ENCODE results near the gene TFIP11. TPM values are rescaled to one million over a fixed set of nuclear protein-coding genes. Genes with fewer than 3 reads are reported as not detected.

Gene TFIP11
- total and polyA plus RNA-seq, 9 of the 15 experiments (the other 6 are each of a cell fraction or from before 2014, with no cell fraction given): 11.5 to 38.1 (median 25.2) TPM

DNA sequence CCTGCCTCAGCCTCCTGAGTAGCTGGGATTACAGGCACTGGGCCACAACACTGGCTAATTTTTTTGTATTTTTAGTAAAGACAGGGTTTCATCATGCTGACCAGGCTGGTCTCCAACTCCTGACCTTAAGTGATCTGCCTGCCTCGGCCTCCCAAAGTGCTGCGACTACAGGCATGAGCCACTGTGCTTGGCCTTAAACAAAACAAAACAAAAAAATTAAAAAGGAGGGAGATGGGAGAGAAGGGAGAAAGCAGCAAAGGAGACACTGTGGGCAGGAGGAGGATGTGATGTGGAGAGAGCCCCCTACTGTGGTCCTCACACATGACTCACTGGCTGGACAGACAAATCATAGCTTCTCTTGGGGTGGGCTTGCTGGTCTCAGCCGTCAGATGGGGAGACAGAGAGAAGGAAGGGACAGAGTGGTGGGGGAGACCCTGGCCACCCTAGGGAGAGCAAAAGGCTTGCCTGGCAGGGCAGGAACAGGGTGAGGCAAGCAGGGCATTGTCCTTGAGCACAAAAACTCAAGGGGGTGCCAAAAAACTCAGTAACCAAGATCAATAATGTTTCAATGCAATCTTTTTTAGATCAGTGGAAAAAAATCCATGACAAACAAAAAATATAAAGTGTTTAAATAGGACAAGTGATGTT lies 46.1 kb upstream of the TFIP11 start:
- H3K27ac ChIP-seq (ENCODE audit: extremely low read depth, low read depth, low read length): no peak overlapping the region
- no peak overlapping the region for H3K9ac ChIP-seq (ENCODE audit: insufficient read depth in 1 of 2, low read depth in 2 of 2, low read length in 2 of 2)
- no TSS peak for BruUV-seq (replicated peaks)
- CTCF ChIA-PET (ENCODE audit: low intra/inter-chr PET ratio): no interaction called here
- in situ Hi-C loops (cut with MboI): no loop called here
- H2AFZ ChIP-seq (ENCODE audit: low read depth, low read length): no peak overlapping the region
- H3K9me1 ChIP-seq (ENCODE audit: control insufficient read depth, insufficient read depth, low read length): peaks cover 5% of the 10 kb centered on the region
- 70% methylated on average over 1 of the region's 3 CpGs for WGBS (ENCODE audit: insufficient coverage, low coverage, missing lambda C conversion rate)
- no peak overlapping the region for H3K4me2 ChIP-seq (ENCODE audit: insufficient read depth, low read length)
- H3K27me3 ChIP-seq (ENCODE audit: control insufficient read depth in 2 of 2, insufficient read depth in 2 of 2, low read length in 2 of 2): no peaks in the 10 kb centered on the region
- ATAC-seq: no peak
- H4K20me1 ChIP-seq (replicated peaks; ENCODE audit: control insufficient read depth, insufficient read depth, low read length): peaks cover 29% of the 10 kb centered on the region
- intact Hi-C loops (cut with micrococcal nuclease): no loop called here
- peaks cover 92% of the 10 kb centered on the region for H3K79me2 ChIP-seq (ENCODE audit: control insufficient read depth, insufficient read depth, low read length)
- H3K36me3 ChIP-seq (ENCODE audit: control insufficient read depth, insufficient read depth, low read length): peaks cover 53% of the 10 kb centered on the region
- no peak overlapping the region for H3K4me3 ChIP-seq
- POLR2A ChIA-PET: interaction anchor here (0.8 to 1.3 kb wide), 3 partner anchors 14 to 114 kb away, joined by 3 read pairs; partner anchors contain the start of genes HPS4 and SRRD
- no peak for TF ChIP-seq ZNF57 (CRISPR knock-in tag; IDR thresholded peaks at IDR 0.05)
- no peak for FAIRE-seq
- H3K4me1 ChIP-seq (replicated peaks in 1 of 2; ENCODE audit: control insufficient read depth in 2 of 2, insufficient read depth in 2 of 2, low read length in 2 of 2): peaks cover 0 to 9% of the 10 kb centered on the region in 2 experiments; a peak in 3 of 5 replicates
- no peaks in the 10 kb centered on the region for H3K9me3 ChIP-seq (replicated peaks; ENCODE audit: control insufficient read depth, insufficient read depth, low read depth, low read length)
- no peak for DNase-seq (ENCODE audit: extremely low read depth in 1 of 4, low spot score in 3 of 4)

DNA sequence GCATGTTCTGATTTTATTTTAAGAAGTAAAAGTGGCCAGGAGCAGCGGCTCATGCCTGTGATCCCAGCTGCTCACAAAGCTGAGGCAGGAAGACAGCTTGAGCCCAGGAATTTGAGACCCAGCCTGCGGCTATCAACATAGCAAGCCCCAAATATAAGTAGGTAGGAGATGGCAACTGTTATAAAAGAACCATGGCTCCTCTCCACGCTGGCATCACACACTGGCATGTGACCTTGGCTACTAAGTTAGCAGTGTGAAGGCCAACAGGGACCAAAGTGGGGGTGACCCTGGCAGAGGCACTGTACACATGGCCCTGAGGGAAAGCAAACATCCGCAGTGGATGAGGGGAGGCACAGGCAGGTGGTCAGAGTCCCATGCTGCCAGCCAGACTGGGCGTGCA lies 44.6 kb upstream of the TFIP11 start:
- H3K4me2 ChIP-seq (ENCODE audit: insufficient read depth, low read length): no peak overlapping the region
- no peaks in the 10 kb centered on the region for H3K9me3 ChIP-seq (replicated peaks; ENCODE audit: control insufficient read depth, insufficient read depth, low read depth, low read length)
- intact Hi-C loops (cut with micrococcal nuclease): no loop called here
- no peak overlapping the region for H2AFZ ChIP-seq (ENCODE audit: low read depth, low read length)
- H3K9me1 ChIP-seq (ENCODE audit: control insufficient read depth, insufficient read depth, low read length): peaks cover 7% of the 10 kb centered on the region
- ChIA-PET POLR2A (no interaction called here), CTCF (ENCODE audit: low intra/inter-chr PET ratio) (no interaction called here)
- FAIRE-seq (no peak), DNase-seq (ENCODE audit: extremely low read depth in 1 of 4, low spot score in 3 of 4) (no peak), ATAC-seq (no peak)
- peaks cover 92% of the 10 kb centered on the region for H3K79me2 ChIP-seq (ENCODE audit: control insufficient read depth, insufficient read depth, low read length)
- no TSS peak for BruUV-seq (replicated peaks)
- no peak overlapping the region; a peak in 1 of 4 replicates for H3K9ac ChIP-seq (ENCODE audit: insufficient read depth in 1 of 2, low read depth in 2 of 2, low read length in 2 of 2)
- in situ Hi-C loops (cut with MboI): no loop called here
- no peaks in the 10 kb centered on the region for H3K27me3 ChIP-seq (ENCODE audit: control insufficient read depth in 2 of 2, insufficient read depth in 2 of 2, low read length in 2 of 2)
- no peak overlapping the region for H3K4me3 ChIP-seq
- H3K36me3 ChIP-seq (ENCODE audit: control insufficient read depth, insufficient read depth, low read length): peaks cover 51% of the 10 kb centered on the region
- 100% methylated on average over 4 of the region's 5 CpGs for WGBS (ENCODE audit: insufficient coverage, low coverage, missing lambda C conversion rate)
- H3K4me1 ChIP-seq (replicated peaks in 1 of 2; ENCODE audit: control insufficient read depth in 2 of 2, insufficient read depth in 2 of 2, low read length in 2 of 2): peaks cover 0 to 8% of the 10 kb centered on the region in 2 experiments; a peak in 3 of 5 replicates
- H4K20me1 ChIP-seq (replicated peaks; ENCODE audit: control insufficient read depth, insufficient read depth, low read length): peaks cover 31% of the 10 kb centered on the region
- no peak overlapping the region for H3K27ac ChIP-seq (ENCODE audit: extremely low read depth, low read depth, low read length)
- no peak for TF ChIP-seq PURB (CRISPR knock-in tag; IDR thresholded peaks at IDR 0.05; ENCODE audit: low read depth)
- TF ChIP-seq ZNF165 (CRISPR knock-in tag; IDR thresholded peaks at IDR 0.05; ENCODE audit: borderline replicate concordance): no peak
- TF ChIP-seq KLF1 (tag; IDR thresholded peaks at IDR 0.05): no peak
- TF ChIP-seq, protein P1, sequence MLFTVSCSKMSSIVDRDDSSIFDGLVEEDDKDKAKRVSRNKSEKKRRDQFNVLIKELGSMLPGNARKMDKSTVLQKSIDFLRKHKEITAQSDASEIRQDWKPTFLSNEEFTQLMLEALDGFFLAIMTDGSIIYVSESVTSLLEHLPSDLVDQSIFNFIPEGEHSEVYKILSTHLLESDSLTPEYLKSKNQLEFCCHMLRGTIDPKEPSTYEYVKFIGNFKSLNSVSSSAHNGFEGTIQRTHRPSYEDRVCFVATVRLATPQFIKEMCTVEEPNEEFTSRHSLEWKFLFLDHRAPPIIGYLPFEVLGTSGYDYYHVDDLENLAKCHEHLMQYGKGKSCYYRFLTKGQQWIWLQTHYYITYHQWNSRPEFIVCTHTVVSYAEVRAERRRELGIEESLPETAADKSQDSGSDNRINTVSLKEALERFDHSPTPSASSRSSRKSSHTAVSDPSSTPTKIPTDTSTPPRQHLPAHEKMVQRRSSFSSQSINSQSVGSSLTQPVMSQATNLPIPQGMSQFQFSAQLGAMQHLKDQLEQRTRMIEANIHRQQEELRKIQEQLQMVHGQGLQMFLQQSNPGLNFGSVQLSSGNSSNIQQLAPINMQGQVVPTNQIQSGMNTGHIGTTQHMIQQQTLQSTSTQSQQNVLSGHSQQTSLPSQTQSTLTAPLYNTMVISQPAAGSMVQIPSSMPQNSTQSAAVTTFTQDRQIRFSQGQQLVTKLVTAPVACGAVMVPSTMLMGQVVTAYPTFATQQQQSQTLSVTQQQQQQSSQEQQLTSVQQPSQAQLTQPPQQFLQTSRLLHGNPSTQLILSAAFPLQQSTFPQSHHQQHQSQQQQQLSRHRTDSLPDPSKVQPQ (CRISPR knock-in tag; IDR thresholded peaks at IDR 0.05; ENCODE audit: borderline replicate concordance): no peak
- TF ChIP-seq ZNF212 (CRISPR knock-in tag; IDR thresholded peaks at IDR 0.05): no peak
- TF ChIP-seq ZNF280A (IDR thresholded peaks at IDR 0.05; ENCODE audit: low read depth, partially characterized antibody): no peak
- TF ChIP-seq ZKSCAN8 (CRISPR knock-in tag; IDR thresholded peaks at IDR 0.05): no peak
- TF ChIP-seq, protein P2, sequence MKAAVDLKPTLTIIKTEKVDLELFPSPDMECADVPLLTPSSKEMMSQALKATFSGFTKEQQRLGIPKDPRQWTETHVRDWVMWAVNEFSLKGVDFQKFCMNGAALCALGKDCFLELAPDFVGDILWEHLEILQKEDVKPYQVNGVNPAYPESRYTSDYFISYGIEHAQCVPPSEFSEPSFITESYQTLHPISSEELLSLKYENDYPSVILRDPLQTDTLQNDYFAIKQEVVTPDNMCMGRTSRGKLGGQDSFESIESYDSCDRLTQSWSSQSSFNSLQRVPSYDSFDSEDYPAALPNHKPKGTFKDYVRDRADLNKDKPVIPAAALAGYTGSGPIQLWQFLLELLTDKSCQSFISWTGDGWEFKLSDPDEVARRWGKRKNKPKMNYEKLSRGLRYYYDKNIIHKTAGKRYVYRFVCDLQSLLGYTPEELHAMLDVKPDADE (conservative IDR thresholded peaks at IDR 0.05; ENCODE audit: control insufficient read depth, low read depth, low read length): no peak
- no peak for TF ChIP-seq ZC3H11A (IDR thresholded peaks at IDR 0.05; ENCODE audit: low read depth, low read length)
